Neural crest cell (in vitro differentiated cells): ENCODE data around the gene TDRD3. TPM values are rescaled to one million over a fixed set of nuclear protein-coding genes. Genes with fewer than 3 reads are reported as not detected.

ENCODE experiments used
- DNase-seq: peaks from one replicate; pipeline ENCODE4 v3.0.0; 2021; ENCODE audit warnings: low read depth, mixed read lengths, low spot score
- H3K27ac Mint-ChIP-seq: one replicate; pipeline ENCODE4 v1.8.0; 2021; ENCODE audit warnings: mild to moderate bottlenecking, mixed read lengths; ENCODE audit not compliant: unreplicated experiment
- H3K27me3 Mint-ChIP-seq: 2 replicates; pipeline ENCODE4 v1.8.0; 2021; ENCODE audit warnings: low read depth, mild to moderate bottlenecking, mixed read lengths
- H3K36me3 Mint-ChIP-seq: 2 replicates; pipeline ENCODE4 v1.8.0; 2021; ENCODE audit warnings: low read depth, mild to moderate bottlenecking, mixed read lengths
- H3K4me1 Mint-ChIP-seq: 2 replicates; pipeline ENCODE4 v1.8.0; 2021; ENCODE audit warnings: mixed read lengths
- H3K4me3 Mint-ChIP-seq: one replicate; pipeline ENCODE4 v1.8.0; 2021; ENCODE audit warnings: mild to moderate bottlenecking, mixed read lengths
- H3K9me3 Mint-ChIP-seq: 2 replicates; pipeline ENCODE4 v1.8.0; 2021; ENCODE audit warnings: mixed read lengths
- total RNA-seq: library from RNA; stranded (reverse); gene quantifications from 2 replicates; pipeline ENCODE4 v1.2.1, GENCODE V29; 2021
- TF ChIP-seq, protein P1 (sequence below): fragments of 200-600 bp; sonication (generic); conservative IDR thresholded peaks from 2 replicates; pipeline ENCODE4 v1.5.0; 2021; ENCODE audit warnings: antibody characterized with exemption, mild to moderate bottlenecking

TDRD3 gene
- total RNA-seq, 1 donor from 2014 or later, result 20.3 TPM

DNA sequence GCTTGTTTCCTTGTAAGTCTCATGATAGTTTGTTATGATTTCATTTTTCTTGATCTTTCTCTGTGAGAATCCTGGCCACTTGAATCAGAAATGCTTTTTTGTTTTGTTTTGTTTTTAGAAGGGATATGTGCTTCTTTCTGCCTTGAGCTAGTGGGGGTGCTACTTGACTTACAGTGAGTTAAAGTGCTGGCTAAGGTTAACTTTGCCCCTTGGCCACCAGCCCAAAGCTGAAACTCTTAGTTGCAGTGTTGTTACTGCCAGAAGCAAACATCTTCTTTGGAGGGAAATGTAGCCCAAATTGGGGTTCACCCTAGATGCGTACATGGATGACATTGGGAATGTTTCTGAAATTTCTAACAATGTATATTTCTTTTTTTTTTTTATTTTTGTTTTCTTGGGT lies 57.4 kb downstream of the TDRD3 start:
- no peak overlapping the region for H3K4me3 Mint-ChIP-seq
- no peaks in the 10 kb centered on the region for H3K4me1 Mint-ChIP-seq
- no peak for DNase-seq
- peaks cover 5% of the 10 kb centered on the region for H3K36me3 Mint-ChIP-seq
- H3K9me3 Mint-ChIP-seq, result no peaks in the 10 kb centered on the region
- TF ChIP-seq, protein P1, sequence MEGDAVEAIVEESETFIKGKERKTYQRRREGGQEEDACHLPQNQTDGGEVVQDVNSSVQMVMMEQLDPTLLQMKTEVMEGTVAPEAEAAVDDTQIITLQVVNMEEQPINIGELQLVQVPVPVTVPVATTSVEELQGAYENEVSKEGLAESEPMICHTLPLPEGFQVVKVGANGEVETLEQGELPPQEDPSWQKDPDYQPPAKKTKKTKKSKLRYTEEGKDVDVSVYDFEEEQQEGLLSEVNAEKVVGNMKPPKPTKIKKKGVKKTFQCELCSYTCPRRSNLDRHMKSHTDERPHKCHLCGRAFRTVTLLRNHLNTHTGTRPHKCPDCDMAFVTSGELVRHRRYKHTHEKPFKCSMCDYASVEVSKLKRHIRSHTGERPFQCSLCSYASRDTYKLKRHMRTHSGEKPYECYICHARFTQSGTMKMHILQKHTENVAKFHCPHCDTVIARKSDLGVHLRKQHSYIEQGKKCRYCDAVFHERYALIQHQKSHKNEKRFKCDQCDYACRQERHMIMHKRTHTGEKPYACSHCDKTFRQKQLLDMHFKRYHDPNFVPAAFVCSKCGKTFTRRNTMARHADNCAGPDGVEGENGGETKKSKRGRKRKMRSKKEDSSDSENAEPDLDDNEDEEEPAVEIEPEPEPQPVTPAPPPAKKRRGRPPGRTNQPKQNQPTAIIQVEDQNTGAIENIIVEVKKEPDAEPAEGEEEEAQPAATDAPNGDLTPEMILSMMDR, result no peak
- H3K27me3 Mint-ChIP-seq, result no peaks in the 10 kb centered on the region
- H3K27ac Mint-ChIP-seq, result no peak overlapping the region

DNA sequence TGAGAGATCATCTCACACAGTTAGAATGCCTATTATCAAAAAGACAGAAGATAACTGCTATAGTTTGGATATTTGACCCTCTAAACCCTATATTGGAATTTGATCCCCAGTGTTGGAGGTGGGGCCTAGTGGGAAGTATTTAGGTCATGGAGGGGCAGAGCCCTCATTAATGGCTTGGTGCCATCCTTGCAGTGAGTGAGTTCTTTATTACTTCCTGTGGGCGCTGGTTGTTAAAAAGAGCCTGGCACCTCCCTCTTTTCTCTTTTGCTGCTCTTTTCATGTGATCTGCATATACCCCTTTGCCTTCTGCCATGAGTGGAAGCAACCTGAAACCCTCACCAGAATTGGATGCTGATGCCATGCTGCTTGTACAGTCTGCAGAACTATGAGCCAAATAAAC lies 66.8 kb downstream of the TDRD3 start:
- TF ChIP-seq, protein P1, result no peak
- Mint-ChIP-seq H3K27ac (no peak overlapping the region), H3K4me1 (no peaks in the 10 kb centered on the region), H3K4me3 (no peak overlapping the region), H3K36me3 (peaks cover 19% of the 10 kb centered on the region), H3K27me3 (no peaks in the 10 kb centered on the region), H3K9me3 (peaks cover 4% of the 10 kb centered on the region)
- no peak for DNase-seq

DNA sequence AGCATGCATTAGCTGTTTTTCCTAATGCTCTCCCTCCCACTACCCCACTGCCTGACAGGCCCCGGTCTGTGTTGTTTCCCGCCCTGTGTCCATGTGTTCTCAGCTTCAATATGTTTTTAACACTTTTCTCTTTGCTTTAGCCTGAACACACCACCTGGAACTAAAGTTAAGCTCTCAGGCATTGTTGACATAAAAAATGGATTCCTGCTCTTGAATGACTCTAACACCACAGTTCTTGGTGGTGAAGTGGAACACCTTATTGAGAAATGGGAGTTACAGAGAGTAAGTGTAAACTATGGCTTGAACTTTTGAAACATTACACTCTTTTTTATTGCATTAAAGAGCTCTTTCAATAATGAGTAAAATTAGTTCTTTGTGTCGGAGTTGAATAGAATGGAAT lies 70.1 kb downstream of the TDRD3 start:
- Mint-ChIP-seq H3K9me3 (peaks cover 8% of the 10 kb centered on the region), H3K36me3 (peaks cover 16% of the 10 kb centered on the region), H3K4me1 (no peaks in the 10 kb centered on the region), H3K27ac (no peak overlapping the region), H3K4me3 (no peak overlapping the region), H3K27me3 (no peaks in the 10 kb centered on the region)
- no peak for DNase-seq
- TF ChIP-seq, protein P1, result no peak

DNA sequence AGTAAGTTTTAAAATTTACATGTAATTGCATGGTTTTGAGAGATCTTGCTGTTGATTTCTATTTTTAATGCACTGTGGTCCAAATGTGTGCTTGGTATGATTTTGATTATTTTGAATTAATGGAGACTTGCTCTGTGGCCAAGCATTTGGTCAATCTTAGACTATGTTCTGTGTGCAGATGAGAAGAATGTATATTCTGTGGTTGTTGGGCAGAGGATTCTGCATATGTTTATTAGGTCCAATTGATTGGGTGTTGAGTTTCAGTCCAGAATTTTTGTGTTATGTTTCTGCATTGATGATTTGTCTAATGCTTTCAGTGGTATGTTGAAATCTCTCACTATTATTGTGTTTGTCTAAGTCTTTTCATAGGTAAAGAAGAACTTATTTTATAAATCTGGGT lies 82.3 kb downstream of the TDRD3 start:
- no peak overlapping the region for H3K27ac Mint-ChIP-seq
- H3K4me3 Mint-ChIP-seq, result no peak overlapping the region
- H3K9me3 Mint-ChIP-seq, result peaks cover 26% of the 10 kb centered on the region

DNA sequence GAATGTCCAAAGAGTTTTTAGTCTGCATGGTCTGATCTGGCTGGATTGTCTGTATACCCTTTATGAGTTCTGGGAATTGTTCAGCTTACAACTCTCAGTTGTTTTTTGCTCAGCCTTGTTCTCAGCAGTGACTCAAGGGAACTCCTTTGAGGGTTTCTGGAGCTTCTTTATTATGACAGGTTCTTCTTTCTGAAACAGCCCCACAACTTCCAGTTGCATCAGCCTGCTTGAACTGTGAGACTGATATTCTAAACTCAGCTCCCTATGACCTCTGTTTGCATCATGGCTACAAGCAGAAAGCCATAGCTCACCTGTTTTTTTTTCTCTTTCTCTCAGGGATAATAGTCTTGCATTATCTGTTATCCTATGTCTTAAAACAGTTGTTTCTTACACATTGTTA lies 85.0 kb downstream of the TDRD3 start:
- Mint-ChIP-seq H3K4me1 (no peaks in the 10 kb centered on the region), H3K9me3 (peaks cover 17% of the 10 kb centered on the region), H3K27me3 (no peaks in the 10 kb centered on the region), H3K36me3 (peaks cover 40% of the 10 kb centered on the region), H3K4me3 (no peak overlapping the region), H3K27ac (no peak overlapping the region)
- DNase-seq, result no peak
- TF ChIP-seq, protein P1, result no peak

More for the DNA sequence above, 82.3 kb downstream of the TDRD3 start:
- Mint-ChIP-seq H3K27me3 (no peaks in the 10 kb centered on the region), H3K36me3 (peaks cover 53% of the 10 kb centered on the region), H3K4me1 (no peaks in the 10 kb centered on the region)
- TF ChIP-seq, protein P1, result no peak
- DNase-seq, result no peak

DNA sequence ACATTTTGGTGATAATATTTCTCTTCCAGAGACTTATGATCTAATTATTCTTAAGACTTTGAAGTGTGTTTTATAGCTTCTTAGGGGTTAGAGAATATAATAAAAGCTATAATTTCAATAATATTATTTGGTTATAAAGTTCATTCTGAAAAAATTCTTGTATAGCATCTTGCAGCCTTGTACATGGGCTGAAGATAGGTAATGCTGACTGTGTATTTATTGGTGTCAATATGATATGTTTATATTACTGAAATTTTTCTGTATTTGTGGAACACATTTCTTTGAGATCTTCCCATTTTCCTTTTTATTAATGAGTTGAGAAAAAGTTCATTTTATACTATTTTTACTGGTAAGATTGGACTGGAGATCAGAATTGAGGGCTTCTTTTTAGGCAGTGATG lies 87.8 kb downstream of the TDRD3 start:
- Mint-ChIP-seq H3K36me3 (peaks cover 41% of the 10 kb centered on the region), H3K27me3 (no peaks in the 10 kb centered on the region), H3K4me3 (no peak overlapping the region), H3K27ac (no peak overlapping the region), H3K9me3 (peaks cover 22% of the 10 kb centered on the region), H3K4me1 (no peaks in the 10 kb centered on the region)
- no peak for DNase-seq
- TF ChIP-seq, protein P1, result no peak
